ENCODE measurements around the gene TRIM67. TPM values are rescaled to one million over a fixed set of nuclear protein-coding genes. Genes with fewer than 3 reads are reported as not detected.

The TRIM67 gene
- total RNA-seq, 1 donor from 2014 or later, result not detected

Other genes with a start within 250 kb of the TRIM67 start
- 28.8 and 35.7 TPM in 2 replicates for gene TTC13, start 183.2 kb upstream of the TRIM67 start, total RNA-seq
- gene ARV1, start 183.0 kb upstream of the TRIM67 start, total RNA-seq, result 11.7 and 12.7 TPM in 2 replicates
- 10.9 and 12.2 TPM in 2 replicates for gene FAM89A, start 121.8 kb upstream of the TRIM67 start, total RNA-seq
- gene GNPAT, start 79.2 kb downstream of the TRIM67 start, total RNA-seq, result 41.9 and 42.1 TPM in 2 replicates
- 22.6 and 23.5 TPM in 2 replicates for gene EXOC8, start 175.8 kb downstream of the TRIM67 start, total RNA-seq
- gene SPRTN, start 176.2 kb downstream of the TRIM67 start, total RNA-seq, result 18.9 and 19.9 TPM in 2 replicates

Measured in T-helper 1 cell treated with Interleukin-12 subunit alpha and Interleukin-12 subunit beta and Interleukin-4 antibody, amounts not matched to agents 30 ng/mL and 1 ng/mL, for 36 hours (primary cell).